Right atrium auricular region (tissue), 2 donors: ENCODE measurements around the gene ARID5B. TPM values are rescaled to one million over a fixed set of nuclear protein-coding genes. Genes with fewer than 3 reads are reported as not detected.

Experiments
- DNase-seq: peaks from one replicate; pipeline ENCODE4 v3.0.0-alpha.2; 2019; ENCODE audit warnings: low spot score
- H3K27ac ChIP-seq, 2 donors: fragments of 200-600 bp; sonication (generic); 1 replicate in 1 of 2; 2 replicates in 1 of 2; pipeline ENCODE4 v1.5.1; 2016 to 2019
- H3K27me3 ChIP-seq, 2 donors: fragments of 200-600 bp; sonication (generic); one replicate each; pipeline versions ENCODE4 v1.5.1 to v1.6.0; 2017 to 2019
- H3K36me3 ChIP-seq: fragments of 200-600 bp; sonication (generic); one replicate; pipeline ENCODE4 v1.5.1; 2016
- H3K4me1 ChIP-seq, 2 donors: fragments of 200-600 bp; sonication (generic); one replicate each; pipeline versions ENCODE4 v1.5.1 to v1.6.0; 2017 to 2019
- H3K4me3 ChIP-seq, 2 donors: fragments of 200-600 bp; sonication (generic); 1 replicate in 1 of 2; 2 replicates in 1 of 2; pipeline ENCODE4 v1.5.1; 2017 to 2019; ENCODE audit warnings: mild to moderate bottlenecking in 1 of 2, moderate library complexity in 1 of 2
- H3K9me3 ChIP-seq, 2 donors: fragments of 200-600 bp; sonication (generic); one replicate each; pipeline ENCODE4 v1.5.1; 2019
- CTCF ChIP-seq, 2 donors: fragments of 200-600 bp; sonication (generic); IDR thresholded peaks; one replicate each; pipeline ENCODE4 v1.5.1; 2019; ENCODE audit warnings: antibody characterized with exemption in 2 of 2
- total RNA-seq, 2 donors: library from RNA; depleted of rRNA; stranded (reverse); fragments of >200 nt; gene quantifications; one replicate each; pipeline ENCODE4 v1.1.0, GENCODE V29; 2016

Gene ARID5B
- total RNA-seq, 2 donors from 2014 or later, result 37.9 to 53.4 TPM

DNA sequence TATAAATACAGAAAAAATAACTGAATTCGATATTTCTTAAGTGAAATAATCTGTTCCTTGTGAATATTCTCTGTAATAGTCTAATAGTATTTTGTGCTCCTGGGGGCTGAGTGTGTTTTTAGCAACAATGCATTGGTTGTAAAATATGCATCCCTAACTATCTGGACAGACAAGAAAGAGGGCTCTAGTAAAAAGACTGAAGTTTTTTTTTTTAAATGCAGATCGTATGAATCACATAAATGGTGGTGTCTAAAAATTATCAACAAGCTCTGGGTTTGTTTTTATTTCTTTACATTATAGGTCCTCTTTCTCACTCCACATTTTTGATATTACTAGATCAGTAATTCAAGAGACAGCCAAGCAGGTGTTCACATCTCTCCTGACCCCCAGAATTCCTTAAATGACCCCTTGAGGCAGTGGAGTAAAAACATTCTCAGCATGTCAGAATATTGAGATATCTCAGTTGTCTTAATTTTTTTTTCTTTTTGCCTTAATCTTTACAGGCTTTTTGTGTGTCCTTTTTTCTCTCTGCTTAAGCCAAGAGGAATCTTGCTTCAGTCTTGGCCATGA lies 18.2 kb downstream of the ARID5B start:
- DNase-seq, result no peak
- no peaks in the 10 kb centered on the region for H3K36me3 ChIP-seq
- no peak overlapping the region for H3K27ac ChIP-seq
- H3K4me3 ChIP-seq, result no peak overlapping the region
- H3K9me3 ChIP-seq, result peaks cover 0 to 6% of the 10 kb centered on the region in 2 donors
- no peak for TF ChIP-seq CTCF (IDR thresholded peaks at IDR 0.05)
- H3K4me1 ChIP-seq, result no peaks in the 10 kb centered on the region
- H3K27me3 ChIP-seq, result no peaks in the 10 kb centered on the region

DNA sequence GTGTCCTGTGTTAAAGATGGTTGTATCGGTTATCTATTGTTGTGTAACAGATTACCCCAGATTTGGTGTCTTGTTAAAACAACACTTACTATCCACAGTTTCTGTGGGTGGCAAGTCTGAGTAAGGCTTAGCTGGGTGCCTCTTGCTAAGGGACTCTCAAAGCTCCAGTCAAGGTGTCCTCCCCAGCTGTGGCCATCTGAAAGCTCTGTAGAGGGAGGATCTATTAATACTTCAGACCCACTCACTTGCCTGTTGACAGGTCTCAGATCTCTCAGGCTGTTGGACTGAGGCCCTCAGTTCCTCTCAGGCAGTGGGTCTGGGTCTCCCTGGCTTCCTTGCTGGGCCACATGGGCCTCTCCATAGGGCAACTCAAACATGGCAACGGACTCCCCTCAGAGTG lies 19.6 kb downstream of the ARID5B start:
- H3K9me3 ChIP-seq, result peaks cover 0 to 6% of the 10 kb centered on the region in 2 donors
- H3K27ac ChIP-seq, result no peak overlapping the region
- H3K27me3 ChIP-seq, result no peaks in the 10 kb centered on the region
- DNase-seq, result no peak
- no peak overlapping the region for H3K4me3 ChIP-seq
- TF ChIP-seq CTCF (IDR thresholded peaks at IDR 0.05), result no peak
- H3K4me1 ChIP-seq, result no peaks in the 10 kb centered on the region
- H3K36me3 ChIP-seq, result no peaks in the 10 kb centered on the region

DNA sequence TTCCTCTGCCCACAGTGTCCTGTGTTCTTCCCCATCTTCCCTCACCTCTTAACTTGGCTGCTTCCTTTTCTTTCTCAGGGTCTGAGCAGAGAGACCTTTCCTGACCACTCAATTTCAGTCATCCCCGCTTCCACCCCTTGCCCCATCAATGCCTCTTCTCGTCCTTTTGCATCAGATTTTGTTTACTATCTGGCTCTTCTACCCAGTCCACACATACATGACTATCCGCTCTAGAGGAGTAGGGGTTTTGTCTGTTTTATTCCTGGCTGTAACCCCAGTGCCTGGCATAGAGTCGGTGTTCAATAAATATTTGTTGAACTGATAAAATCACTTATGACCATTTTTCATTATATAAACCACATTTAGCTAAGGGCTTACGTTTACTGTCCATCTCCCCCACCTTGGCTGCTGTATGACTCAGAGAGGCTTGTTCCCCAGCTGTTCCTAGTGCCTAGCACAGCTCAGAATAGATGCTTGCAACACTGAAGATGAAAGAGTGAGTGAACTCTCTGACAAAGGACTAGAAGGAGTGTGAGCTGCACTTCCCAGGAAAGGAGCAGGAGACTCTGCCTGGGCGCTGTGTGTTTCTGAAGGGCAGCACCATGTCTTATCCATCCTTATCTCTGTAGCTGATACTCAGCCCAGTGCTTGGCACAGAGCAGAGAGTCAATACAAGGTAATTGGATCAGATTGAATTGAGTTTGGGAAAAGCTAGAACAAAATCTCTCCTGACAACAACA lies 21.9 kb downstream of the ARID5B start:
- no peak for DNase-seq
- no peaks in the 10 kb centered on the region for H3K36me3 ChIP-seq
- no peaks in the 10 kb centered on the region for H3K4me1 ChIP-seq
- H3K27ac ChIP-seq, result no peak overlapping the region
- no peaks in the 10 kb centered on the region for H3K27me3 ChIP-seq
- no peak for TF ChIP-seq CTCF (IDR thresholded peaks at IDR 0.05)
- peaks cover 0 to under 1% of the 10 kb centered on the region in 2 donors for H3K9me3 ChIP-seq
- H3K4me3 ChIP-seq, result no peak overlapping the region

DNA sequence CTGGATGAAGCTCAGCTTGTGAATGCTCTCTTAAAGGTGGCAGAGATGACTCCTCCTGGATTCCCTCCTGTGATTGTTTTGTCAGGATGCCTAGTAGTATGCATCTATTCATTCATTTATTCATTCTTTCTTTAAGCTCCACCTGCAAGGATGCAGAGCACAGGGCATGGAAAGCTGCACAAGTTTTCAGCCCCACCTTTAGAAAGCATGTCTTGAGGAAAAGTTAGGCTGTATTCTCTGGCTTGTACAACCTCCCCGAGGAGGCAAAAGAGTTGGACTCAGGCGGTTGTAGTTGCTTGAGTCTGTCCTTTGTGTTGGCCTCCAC lies 22.4 kb downstream of the ARID5B start:
- DNase-seq, result no peak
- Histone ChIP-seq H3K9me3 (no peaks in the 10 kb centered on the region), H3K4me1 (no peaks in the 10 kb centered on the region), H3K27me3 (no peaks in the 10 kb centered on the region), H3K36me3 (no peaks in the 10 kb centered on the region), H3K4me3 (no peak overlapping the region), H3K27ac (no peak overlapping the region)
- TF ChIP-seq CTCF (IDR thresholded peaks at IDR 0.05), result no peak

- Histone ChIP-seq H3K36me3 (no peaks in the 10 kb centered on the region), H3K4me1 (no peaks in the 10 kb centered on the region), H3K4me3 (no peak overlapping the region), H3K9me3 (no peaks in the 10 kb centered on the region), H3K27me3 (no peaks in the 10 kb centered on the region), H3K27ac (no peak overlapping the region)
- TF ChIP-seq CTCF (IDR thresholded peaks at IDR 0.05), result no peak
- DNase-seq, result no peak
Measured at GRCh38 chr10:61929555-61929954, 28.1 kb downstream of the ARID5B start.
